Esophagus muscularis mucosa (tissue), 3 donors: ENCODE measurements around the gene PRICKLE1.

Source experiments
- POLR2AphosphoS5 ChIP-seq, 2 donors: sonication (generic); formaldehyde crosslinking; IDR thresholded peaks; one replicate each; pipeline ENCODE4 v1.6.1; 2017; ENCODE audit warnings: antibody characterized with exemption in 2 of 2
- TF ChIP-seq, protein P1 (sequence below), 3 experiments: fragments of 200-600 bp in 2 of 3; fragments of 450-650 bp in 1 of 3; sonication (generic) in 2 of 3; IDR thresholded peaks; one replicate each; pipeline ENCODE4 v1.5.1; 2017 to 2019; ENCODE audit warnings: antibody characterized with exemption in 3 of 3, mild to moderate bottlenecking in 2 of 3, moderate library complexity in 1 of 3

DNA sequence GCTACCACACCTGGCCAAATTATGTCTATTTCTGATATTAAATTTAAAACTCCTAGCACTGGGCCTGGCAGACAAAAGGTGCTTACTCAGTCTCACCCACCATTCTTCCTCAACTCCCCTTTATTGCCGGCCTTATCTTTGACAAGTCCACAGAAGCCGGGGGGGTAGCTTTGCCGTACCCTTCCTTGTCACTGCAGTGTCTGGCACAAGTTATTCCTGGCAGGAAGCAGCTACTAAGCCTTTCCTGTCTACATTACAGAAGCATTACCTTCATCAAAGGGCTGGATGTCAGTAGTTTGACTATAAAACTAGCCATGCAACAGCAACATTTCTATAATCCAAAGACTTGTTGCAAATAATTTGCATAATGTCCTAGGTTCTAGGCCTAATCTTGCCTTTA, 127.1 kb downstream of the PRICKLE1 start:
- TF ChIP-seq, protein P1, sequence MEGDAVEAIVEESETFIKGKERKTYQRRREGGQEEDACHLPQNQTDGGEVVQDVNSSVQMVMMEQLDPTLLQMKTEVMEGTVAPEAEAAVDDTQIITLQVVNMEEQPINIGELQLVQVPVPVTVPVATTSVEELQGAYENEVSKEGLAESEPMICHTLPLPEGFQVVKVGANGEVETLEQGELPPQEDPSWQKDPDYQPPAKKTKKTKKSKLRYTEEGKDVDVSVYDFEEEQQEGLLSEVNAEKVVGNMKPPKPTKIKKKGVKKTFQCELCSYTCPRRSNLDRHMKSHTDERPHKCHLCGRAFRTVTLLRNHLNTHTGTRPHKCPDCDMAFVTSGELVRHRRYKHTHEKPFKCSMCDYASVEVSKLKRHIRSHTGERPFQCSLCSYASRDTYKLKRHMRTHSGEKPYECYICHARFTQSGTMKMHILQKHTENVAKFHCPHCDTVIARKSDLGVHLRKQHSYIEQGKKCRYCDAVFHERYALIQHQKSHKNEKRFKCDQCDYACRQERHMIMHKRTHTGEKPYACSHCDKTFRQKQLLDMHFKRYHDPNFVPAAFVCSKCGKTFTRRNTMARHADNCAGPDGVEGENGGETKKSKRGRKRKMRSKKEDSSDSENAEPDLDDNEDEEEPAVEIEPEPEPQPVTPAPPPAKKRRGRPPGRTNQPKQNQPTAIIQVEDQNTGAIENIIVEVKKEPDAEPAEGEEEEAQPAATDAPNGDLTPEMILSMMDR (IDR thresholded peaks at IDR 0.05), result no peak
- TF ChIP-seq POLR2AphosphoS5 (IDR thresholded peaks at IDR 0.05), result no peak
